PC-3 (cell line): ENCODE data around the gene DDX21. TPM values are rescaled to one million over a fixed set of nuclear protein-coding genes. Genes with fewer than 3 reads are reported as not detected.
"Not testable (repeated sequence)": the region's sequence is repeated elsewhere in the genome, so short reads cannot be mapped to it uniquely, and the experiment has no call there.

Source experiments
- ATAC-seq: fragments of 200-7000 bp; cut with Tn5 transposase; 2 replicates; pipeline ENCODE4 v1.9.1; 2020; ENCODE audit warnings: mild to moderate bottlenecking, moderate library complexity
- BruUV-seq: library from RNA; stranded (reverse); fragments of 400-500 nt; replicated peaks from 2 replicates; lab custom pipeline; 2021; lab: Mats Ljungman, UMichigan
- CTCF ChIA-PET: fragments of 300-600 bp; sonication (Branson Sonifier 250); formaldehyde crosslinking; loops from one replicate; lab custom pipeline; 2022; ENCODE audit warnings: antibody characterized with exemption; lab: Charles Lee
- POLR2A ChIA-PET: fragments of 300-600 bp; sonication (Branson Sonifier 250); formaldehyde crosslinking; loops from one replicate; lab custom pipeline; 2022; ENCODE audit warnings: antibody characterized with exemption; ENCODE audit not compliant: unreplicated experiment; lab: Charles Lee
- DNase-seq: peaks from one replicate; pipeline ENCODE4 v3.0.0-alpha.2; 2015
- H2AFZ ChIP-seq: fragments of 300-600 bp; sonication (generic); 2 replicates; pipeline ENCODE4 v1.6.0; 2016; ENCODE audit warnings: antibody characterized with exemption, low read length
- H3F3A ChIP-seq: fragments of 300-600 bp; sonication (generic); one replicate; pipeline ENCODE4 v1.6.0; 2017; ENCODE audit warnings: antibody characterized with exemption, low read length, control low read depth, mild to moderate bottlenecking; ENCODE audit not compliant: unreplicated experiment
- H3K27ac ChIP-seq: fragments of 300-600 bp; sonication (generic); 2 replicates; pipeline ENCODE4 v1.5.1; 2016; ENCODE audit warnings: mild to moderate bottlenecking, low read length
- H3K27me3 ChIP-seq: fragments of 300-600 bp; sonication (generic); 2 replicates; pipeline ENCODE4 v1.6.1; 2016; ENCODE audit warnings: low read length, mixed read lengths
- H3K36me3 ChIP-seq: fragments of 300-600 bp; sonication (generic); 2 replicates; pipeline ENCODE4 v1.6.1; 2016; ENCODE audit warnings: low read depth, mixed run types, low read length, mixed read lengths
- H3K4me1 ChIP-seq: fragments of 300-600 bp; sonication (generic); 2 replicates; pipeline ENCODE4 v1.5.1; 2016; ENCODE audit warnings: low read length; ENCODE audit not compliant: insufficient read depth
- H3K4me2 ChIP-seq: fragments of 300-600 bp; sonication (generic); 2 replicates; pipeline ENCODE4 v1.6.0; 2016; ENCODE audit warnings: low read length
- H3K4me3 ChIP-seq: fragments of 300-600 bp; sonication (generic); 2 replicates; pipeline ENCODE4 v1.5.1; 2016; ENCODE audit warnings: mild to moderate bottlenecking, low read length, mixed read lengths
- H3K79me2 ChIP-seq: fragments of 300-600 bp; sonication (generic); 2 replicates; pipeline ENCODE4 v1.6.1; 2017; ENCODE audit warnings: low read length, mixed read lengths
- H3K9ac ChIP-seq: fragments of 300-600 bp; sonication (generic); 2 replicates; pipeline ENCODE4 v1.6.0; 2016; ENCODE audit warnings: mild to moderate bottlenecking, low read length
- H3K9me2 ChIP-seq: fragments of 300-600 bp; sonication (generic); replicated peaks from 2 replicates; pipeline ENCODE4 v1.6.1; 2016; ENCODE audit warnings: mixed run types, low read length, mixed read lengths
- H3K9me3 ChIP-seq: fragments of 300-600 bp; sonication (generic); 2 replicates; pipeline ENCODE4 v1.6.1; 2016; ENCODE audit warnings: low read length, mixed read lengths
- H4K20me1 ChIP-seq: fragments of 300-600 bp; sonication (generic); 2 replicates; pipeline ENCODE4 v1.6.1; 2016; ENCODE audit warnings: low read length, mixed read lengths
- EZH2 ChIP-seq: fragments of 300-600 bp; sonication (generic); IDR thresholded peaks from one replicate; pipeline ENCODE4 v1.6.1; 2017; ENCODE audit warnings: antibody characterized with exemption, mild to moderate bottlenecking, low read length; ENCODE audit not compliant: unreplicated experiment
- EZH2phosphoT487 ChIP-seq: fragments of 300-600 bp; sonication (generic); IDR thresholded peaks from 2 replicates; pipeline ENCODE4 v1.6.1; 2018; ENCODE audit warnings: mild to moderate bottlenecking, antibody characterized with exemption, low read length, borderline replicate concordance
- intact Hi-C: fragments of 100-400 bp; cut with micrococcal nuclease; formaldehyde crosslinking; loops from 2 replicates; pipeline ENCODE4 v1.9.0; 2023
- total RNA-seq: library from RNA; depleted of rRNA; stranded (reverse); fragments of >200 nt; gene quantifications from 2 replicates; pipeline ENCODE4 v1.2.3, GENCODE V29; 2014
- TF ChIP-seq, protein P1 (sequence below): fragments of 300-600 bp; sonication (generic); conservative IDR thresholded peaks from 2 replicates; pipeline ENCODE4 v1.5.1; 2017; ENCODE audit warnings: antibody characterized with exemption, low read depth, mild to moderate bottlenecking, low read length

Gene DDX21
- total RNA-seq, 1 experiment from 2014 or later, result 169 TPM

DNA sequence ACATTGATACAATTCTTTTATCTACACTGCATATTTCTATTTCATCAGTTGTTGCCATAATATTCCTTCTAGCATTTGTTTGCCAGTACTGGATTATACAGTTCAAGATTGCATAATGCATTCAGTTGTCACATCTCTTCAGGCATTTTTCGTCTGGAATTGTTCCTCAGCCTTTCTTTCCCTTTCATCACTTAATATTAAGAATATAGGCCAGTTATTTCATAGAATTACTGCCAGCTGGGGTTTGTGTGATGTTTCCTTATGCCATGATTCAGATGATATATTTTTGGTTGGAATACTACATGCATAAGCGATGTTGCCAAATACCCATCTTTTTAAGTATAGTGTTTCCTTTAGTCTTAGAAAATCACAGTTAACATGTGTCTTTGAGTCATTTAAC lies 53.4 kb downstream of the DDX21 start:
- H3K4me1 ChIP-seq, result no peaks in the 10 kb centered on the region
- DNase-seq, result no peak
- POLR2A ChIA-PET, result no interaction called here
- H3K4me3 ChIP-seq, result no peak overlapping the region
- peaks cover 49% of the 10 kb centered on the region for H3K36me3 ChIP-seq
- no peak for TF ChIP-seq EZH2phosphoT487
- TF ChIP-seq, protein P1, sequence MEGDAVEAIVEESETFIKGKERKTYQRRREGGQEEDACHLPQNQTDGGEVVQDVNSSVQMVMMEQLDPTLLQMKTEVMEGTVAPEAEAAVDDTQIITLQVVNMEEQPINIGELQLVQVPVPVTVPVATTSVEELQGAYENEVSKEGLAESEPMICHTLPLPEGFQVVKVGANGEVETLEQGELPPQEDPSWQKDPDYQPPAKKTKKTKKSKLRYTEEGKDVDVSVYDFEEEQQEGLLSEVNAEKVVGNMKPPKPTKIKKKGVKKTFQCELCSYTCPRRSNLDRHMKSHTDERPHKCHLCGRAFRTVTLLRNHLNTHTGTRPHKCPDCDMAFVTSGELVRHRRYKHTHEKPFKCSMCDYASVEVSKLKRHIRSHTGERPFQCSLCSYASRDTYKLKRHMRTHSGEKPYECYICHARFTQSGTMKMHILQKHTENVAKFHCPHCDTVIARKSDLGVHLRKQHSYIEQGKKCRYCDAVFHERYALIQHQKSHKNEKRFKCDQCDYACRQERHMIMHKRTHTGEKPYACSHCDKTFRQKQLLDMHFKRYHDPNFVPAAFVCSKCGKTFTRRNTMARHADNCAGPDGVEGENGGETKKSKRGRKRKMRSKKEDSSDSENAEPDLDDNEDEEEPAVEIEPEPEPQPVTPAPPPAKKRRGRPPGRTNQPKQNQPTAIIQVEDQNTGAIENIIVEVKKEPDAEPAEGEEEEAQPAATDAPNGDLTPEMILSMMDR, result no peak
- no peak for TF ChIP-seq EZH2
- no peak overlapping the region for H3K27ac ChIP-seq
- no peak overlapping the region for H3K9ac ChIP-seq
- no peaks in the 10 kb centered on the region for H3K9me3 ChIP-seq
- intact Hi-C loops, result loop anchor here (10.0 kb wide), 1 partner anchor 385 kb away; no protein-coding TSS in a partner anchor
- BruUV-seq, result no TSS peak
- H3K27me3 ChIP-seq, result no peaks in the 10 kb centered on the region
- CTCF ChIA-PET, result no interaction called here
- no peak for ATAC-seq
- H3K4me2 ChIP-seq, result no peak overlapping the region
- H3K9me2 ChIP-seq, result no peaks in the 10 kb centered on the region
- H2AFZ ChIP-seq, result no peak overlapping the region
- no peaks in the 10 kb centered on the region for H3F3A ChIP-seq
- no peaks in the 10 kb centered on the region for H4K20me1 ChIP-seq
- no peaks in the 10 kb centered on the region for H3K79me2 ChIP-seq

DNA sequence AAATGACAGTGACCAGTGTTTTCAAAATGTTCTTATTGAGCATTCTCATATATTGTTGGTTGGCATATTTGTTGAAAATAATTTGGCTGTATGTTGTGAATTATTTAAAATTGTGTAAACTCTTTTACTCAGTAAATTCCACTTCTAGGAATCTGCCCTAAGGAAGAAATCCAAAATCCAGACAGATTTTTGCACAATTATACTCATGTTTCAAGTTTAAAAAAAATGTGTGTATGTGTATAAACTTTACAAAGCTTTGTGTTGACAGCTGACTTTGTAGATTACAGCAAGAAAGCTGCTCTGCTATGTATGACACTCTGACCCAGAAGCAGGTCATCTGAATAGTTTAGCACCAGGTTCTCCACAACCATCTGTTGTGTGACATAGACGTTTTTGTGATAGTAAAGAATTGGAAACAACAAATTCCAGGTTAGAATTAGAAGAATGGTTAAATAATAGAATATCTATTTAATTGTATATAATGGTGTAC lies 54.2 kb downstream of the DDX21 start:
- BruUV-seq, result no TSS peak
- Histone ChIP-seq H3K4me2 (no peak overlapping the region), H3K9ac (no peak overlapping the region), H3K27me3 (no peaks in the 10 kb centered on the region), H3K9me2 (no peaks in the 10 kb centered on the region), H3K36me3 (peaks cover 51% of the 10 kb centered on the region), H3K4me1 (no peaks in the 10 kb centered on the region), H3K9me3 (no peaks in the 10 kb centered on the region), H4K20me1 (no peaks in the 10 kb centered on the region), H3K27ac (no peak overlapping the region), H3K79me2 (no peaks in the 10 kb centered on the region), H3F3A (no peaks in the 10 kb centered on the region), H2AFZ (no peak overlapping the region), H3K4me3 (no peak overlapping the region)
- POLR2A ChIA-PET, result interaction anchor here (0.7 kb wide), 1 partner anchor 93 kb away, joined by 3 read pairs; no protein-coding TSS in a partner anchor
- DNase-seq (no peak), ATAC-seq (no peak)
- intact Hi-C loops, result no loop called here
- TF ChIP-seq EZH2phosphoT487 (no peak), EZH2 (no peak)
- TF ChIP-seq, protein P1, result no peak
- CTCF ChIA-PET, result interaction anchor here (0.5 to 0.6 kb wide), 2 partner anchors 84 to 1136 kb away, joined by 3 to 4 read pairs; partner anchors contain the start of gene TYSND1

DNA sequence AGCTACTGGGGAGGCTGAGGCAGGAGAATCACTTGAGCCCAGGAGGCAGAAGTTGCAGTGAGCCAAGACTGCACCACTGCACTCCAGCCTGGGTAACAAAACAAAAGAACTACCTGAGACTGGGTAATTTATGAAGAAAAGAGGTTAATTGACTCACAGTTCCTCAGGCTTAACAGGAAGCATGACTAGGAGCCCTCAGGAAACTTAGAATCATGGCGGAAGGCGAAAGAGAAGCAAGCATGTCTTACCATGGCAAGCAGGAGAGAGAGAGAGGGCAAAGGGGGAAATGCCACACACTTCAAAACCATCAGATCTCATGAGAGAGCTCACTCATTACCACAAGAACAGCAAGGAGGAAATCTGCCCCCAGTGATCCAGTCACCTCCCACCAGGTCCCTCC lies 56.8 kb downstream of the DDX21 start:
- H3K4me2 ChIP-seq, CTCF ChIA-PET, H3K27me3 ChIP-seq, H3K4me3 ChIP-seq, ATAC-seq, intact Hi-C loops, BruUV-seq, H3K4me1 ChIP-seq, H3K9me2 ChIP-seq, H3K79me2 ChIP-seq, H3K9me3 ChIP-seq, H4K20me1 ChIP-seq, H2AFZ ChIP-seq, POLR2A ChIA-PET, DNase-seq, H3K9ac ChIP-seq, H3F3A ChIP-seq, H3K27ac ChIP-seq: not testable (repeated sequence)
- H3K36me3 ChIP-seq, result peaks cover 51% of the 10 kb centered on the region
